Natural killer cell (primary cell): ENCODE measurements around the gene CARD8. TPM values are rescaled to one million over a fixed set of nuclear protein-coding genes. Genes with fewer than 3 reads are reported as not detected.

Experiments
- ATAC-seq, 3 donors: fragments of 150-1000 bp in 2 of 3; fragments of 200-7000 bp in 1 of 3; cut with Tn5 transposase; 1 replicate in 1 of 3; 2 replicates in 2 of 3; pipeline ENCODE4 v1.10.0; 2021; ENCODE audit warnings: mild to moderate bottlenecking in 2 of 3, moderate library complexity in 2 of 3
- DNase-seq, 2 donors: peaks; one replicate each; pipeline versions ENCODE4 v3.0.0 to v3.0.0-alpha.2; 2013 to 2021; ENCODE audit warnings: mixed read lengths in 1 of 2
- H3K27ac ChIP-seq: one replicate; pipeline ENCODE4 v1.5.1; 2013; ENCODE audit warnings: mild to moderate bottlenecking, low read length
- H3K27me3 ChIP-seq: one replicate; pipeline ENCODE4 v1.6.1; 2013; ENCODE audit warnings: low read length; ENCODE audit not compliant: control insufficient read depth, insufficient read depth
- H3K36me3 ChIP-seq: one replicate; pipeline ENCODE4 v1.6.1; 2013; ENCODE audit warnings: low read length; ENCODE audit not compliant: control insufficient read depth, insufficient read depth
- H3K4me1 ChIP-seq: one replicate; pipeline ENCODE4 v1.6.1; 2013; ENCODE audit warnings: low read length; ENCODE audit not compliant: control insufficient read depth, insufficient read depth
- H3K4me3 ChIP-seq: one replicate; pipeline ENCODE4 v1.5.1; 2013; ENCODE audit warnings: low read length
- H3K9me3 ChIP-seq: one replicate; pipeline ENCODE4 v1.6.1; 2013; ENCODE audit warnings: low read length; ENCODE audit not compliant: control insufficient read depth, insufficient read depth
- H3K27ac Mint-ChIP-seq, 2 donors: one replicate each; pipeline ENCODE4 v1.8.0; 2022; ENCODE audit warnings: mild to moderate bottlenecking in 2 of 2, mixed read lengths in 2 of 2, moderate library complexity in 1 of 2
- H3K27me3 Mint-ChIP-seq, 2 donors: one replicate each; pipeline ENCODE4 v1.8.0; 2022; ENCODE audit warnings: low read depth in 2 of 2, mixed read lengths in 2 of 2
- H3K36me3 Mint-ChIP-seq: one replicate; pipeline ENCODE4 v1.8.0; 2022; ENCODE audit warnings: mixed read lengths
- H3K4me1 Mint-ChIP-seq, 2 donors: one replicate each; pipeline ENCODE4 v1.8.0; 2022; ENCODE audit warnings: mixed read lengths in 2 of 2
- H3K4me3 Mint-ChIP-seq: one replicate; pipeline ENCODE4 v1.8.0; 2022; ENCODE audit warnings: mild to moderate bottlenecking, moderate library complexity, mixed read lengths
- H3K9me3 Mint-ChIP-seq, 2 donors: one replicate each; pipeline ENCODE4 v1.8.0; 2022; ENCODE audit warnings: mixed read lengths in 2 of 2
- WGBS: methylation state at CpG from one replicate; pipeline ENCODE4 v1.1.7; 2013; ENCODE audit warnings: missing lambda C conversion rate; ENCODE audit not compliant: insufficient coverage; 5-methylcytosine and 5-hydroxymethylcytosine counted together
- intact Hi-C: fragments of 100-400 bp; cut with micrococcal nuclease; formaldehyde crosslinking; loops from one replicate; pipeline ENCODE4 v1.14.2; 2022
- total RNA-seq, 4 donors: library from RNA; stranded (reverse); fragments of 120-200 nt in 1 of 4; gene quantifications; one replicate each; pipeline versions ENCODE4 v1.2.3 to v1.2.4, GENCODE V29; 2013 to 2022
- TF ChIP-seq, protein P1 (sequence below): fragments of 200-600 bp; IDR thresholded peaks from one replicate; pipeline ENCODE4 v1.8.0; 2022; ENCODE audit warnings: antibody characterized with exemption

The CARD8 gene
- total RNA-seq, 3 donors from 2014 or later (not counting 1 experiment from before 2014, with no cell fraction given): 147 to 216 (median 154) TPM

DNA sequence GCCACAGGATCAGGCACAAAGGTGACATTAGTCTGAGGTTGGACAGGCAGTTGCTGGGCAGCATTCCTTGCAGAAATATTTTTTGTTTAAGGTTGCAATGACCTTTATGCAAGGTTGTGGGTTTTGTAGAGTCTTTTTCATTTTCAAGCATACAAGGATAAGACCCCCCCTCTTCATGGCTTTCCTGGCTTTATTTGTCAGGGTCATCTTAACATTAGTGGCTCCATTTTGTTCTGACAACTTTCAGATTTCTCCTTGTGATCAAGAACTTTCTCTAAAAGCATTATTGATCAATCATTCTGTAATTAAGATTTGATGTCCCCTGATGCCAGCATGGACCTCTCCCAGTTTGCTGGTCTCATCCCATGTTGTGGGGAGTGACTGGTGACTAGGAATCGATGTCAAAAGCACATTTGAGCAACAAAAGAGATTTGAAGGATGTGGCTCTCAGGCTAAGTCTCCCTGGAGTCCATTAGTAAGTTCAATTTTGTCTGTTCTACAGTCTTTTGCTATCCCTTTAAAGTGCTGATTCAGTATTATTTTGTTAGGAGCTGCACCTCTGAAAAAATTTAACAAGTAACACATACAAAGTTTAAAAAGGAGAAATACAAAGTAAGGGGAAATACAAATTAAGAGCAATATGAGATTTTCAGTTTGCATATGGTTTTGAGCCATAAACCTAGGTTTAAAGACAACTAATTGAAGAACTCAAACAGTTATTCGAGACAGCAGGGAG, 5.3 kb downstream of the CARD8 start:
- no peaks in the 10 kb centered on the region for H3K27me3 ChIP-seq
- peaks cover 54% of the 10 kb centered on the region for H3K4me1 ChIP-seq
- no peaks in the 10 kb centered on the region for H3K27me3 Mint-ChIP-seq
- H3K4me3 ChIP-seq: no peak overlapping the region
- H3K4me1 Mint-ChIP-seq: peaks cover 67 to 71% of the 10 kb centered on the region in 2 donors
- ATAC-seq: no peak
- peak overlapping the region; percentile 95 to 99 for H3K27ac Mint-ChIP-seq
- no peaks in the 10 kb centered on the region for H3K9me3 Mint-ChIP-seq
- TF ChIP-seq, protein P1, sequence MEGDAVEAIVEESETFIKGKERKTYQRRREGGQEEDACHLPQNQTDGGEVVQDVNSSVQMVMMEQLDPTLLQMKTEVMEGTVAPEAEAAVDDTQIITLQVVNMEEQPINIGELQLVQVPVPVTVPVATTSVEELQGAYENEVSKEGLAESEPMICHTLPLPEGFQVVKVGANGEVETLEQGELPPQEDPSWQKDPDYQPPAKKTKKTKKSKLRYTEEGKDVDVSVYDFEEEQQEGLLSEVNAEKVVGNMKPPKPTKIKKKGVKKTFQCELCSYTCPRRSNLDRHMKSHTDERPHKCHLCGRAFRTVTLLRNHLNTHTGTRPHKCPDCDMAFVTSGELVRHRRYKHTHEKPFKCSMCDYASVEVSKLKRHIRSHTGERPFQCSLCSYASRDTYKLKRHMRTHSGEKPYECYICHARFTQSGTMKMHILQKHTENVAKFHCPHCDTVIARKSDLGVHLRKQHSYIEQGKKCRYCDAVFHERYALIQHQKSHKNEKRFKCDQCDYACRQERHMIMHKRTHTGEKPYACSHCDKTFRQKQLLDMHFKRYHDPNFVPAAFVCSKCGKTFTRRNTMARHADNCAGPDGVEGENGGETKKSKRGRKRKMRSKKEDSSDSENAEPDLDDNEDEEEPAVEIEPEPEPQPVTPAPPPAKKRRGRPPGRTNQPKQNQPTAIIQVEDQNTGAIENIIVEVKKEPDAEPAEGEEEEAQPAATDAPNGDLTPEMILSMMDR: no peak
- peaks cover 6% of the 10 kb centered on the region for H3K36me3 Mint-ChIP-seq
- intact Hi-C loops: no loop called here
- no peaks in the 10 kb centered on the region for H3K9me3 ChIP-seq
- peak overlapping the region; percentile 99 for H3K27ac ChIP-seq
- no peak for DNase-seq
- H3K36me3 ChIP-seq: peaks cover 19% of the 10 kb centered on the region
- 59% methylated on average over 2 of the region's 2 CpGs for WGBS
- peak overlapping the region; percentile 49 for H3K4me3 Mint-ChIP-seq

DNA sequence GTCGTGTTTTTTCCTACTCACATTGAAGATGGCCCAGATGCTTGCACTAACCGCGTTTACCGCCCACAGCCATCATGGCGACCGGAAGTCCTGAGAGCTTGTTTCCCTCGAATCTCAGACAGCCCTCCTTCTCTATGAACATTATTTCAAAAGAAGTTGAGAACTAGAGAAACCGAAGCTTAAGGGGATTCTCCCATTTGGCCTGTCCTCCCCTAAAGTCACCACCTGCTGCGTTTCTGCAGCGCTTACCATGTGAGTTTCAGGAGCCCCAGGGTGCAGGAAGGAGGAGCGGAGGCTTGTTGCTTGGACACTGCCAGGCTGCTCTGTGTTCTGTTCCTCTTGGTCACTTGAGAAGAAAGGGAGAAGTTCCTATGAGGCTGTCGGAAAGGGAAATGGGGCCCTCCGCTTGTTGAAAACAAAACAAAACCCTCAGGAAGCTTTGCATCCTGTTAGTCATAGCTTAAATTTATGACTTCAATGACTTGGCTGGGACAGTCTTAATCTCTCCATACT, 6.2 kb downstream of the CARD8 start:
- H3K4me1 Mint-ChIP-seq: peaks cover 63 to 71% of the 10 kb centered on the region in 2 donors
- TF ChIP-seq, protein P1: no peak
- no peaks in the 10 kb centered on the region for H3K27me3 ChIP-seq
- peak overlapping the region; percentile 99 for H3K27ac ChIP-seq
- H3K4me1 ChIP-seq: peaks cover 51% of the 10 kb centered on the region
- H3K9me3 ChIP-seq: no peaks in the 10 kb centered on the region
- H3K27ac Mint-ChIP-seq: peak overlapping the region; percentile 95 to 99
- H3K4me3 Mint-ChIP-seq: peak overlapping the region; percentile 91
- peaks cover 6% of the 10 kb centered on the region for H3K36me3 Mint-ChIP-seq
- H3K4me3 ChIP-seq: peak overlapping the region; percentile 63
- ATAC-seq: peak; percentile 77 to 84 (median 82)
- peaks cover 19% of the 10 kb centered on the region for H3K36me3 ChIP-seq
- no peaks in the 10 kb centered on the region for H3K27me3 Mint-ChIP-seq
- intact Hi-C loops: loop anchor here (1.0 kb wide), 1 partner anchor 10 kb away; no protein-coding TSS in a partner anchor
- DNase-seq: peak; percentile 61 to 89
- no peaks in the 10 kb centered on the region for H3K9me3 Mint-ChIP-seq
- WGBS: 2% methylated on average over 13 of the region's 13 CpGs

DNA sequence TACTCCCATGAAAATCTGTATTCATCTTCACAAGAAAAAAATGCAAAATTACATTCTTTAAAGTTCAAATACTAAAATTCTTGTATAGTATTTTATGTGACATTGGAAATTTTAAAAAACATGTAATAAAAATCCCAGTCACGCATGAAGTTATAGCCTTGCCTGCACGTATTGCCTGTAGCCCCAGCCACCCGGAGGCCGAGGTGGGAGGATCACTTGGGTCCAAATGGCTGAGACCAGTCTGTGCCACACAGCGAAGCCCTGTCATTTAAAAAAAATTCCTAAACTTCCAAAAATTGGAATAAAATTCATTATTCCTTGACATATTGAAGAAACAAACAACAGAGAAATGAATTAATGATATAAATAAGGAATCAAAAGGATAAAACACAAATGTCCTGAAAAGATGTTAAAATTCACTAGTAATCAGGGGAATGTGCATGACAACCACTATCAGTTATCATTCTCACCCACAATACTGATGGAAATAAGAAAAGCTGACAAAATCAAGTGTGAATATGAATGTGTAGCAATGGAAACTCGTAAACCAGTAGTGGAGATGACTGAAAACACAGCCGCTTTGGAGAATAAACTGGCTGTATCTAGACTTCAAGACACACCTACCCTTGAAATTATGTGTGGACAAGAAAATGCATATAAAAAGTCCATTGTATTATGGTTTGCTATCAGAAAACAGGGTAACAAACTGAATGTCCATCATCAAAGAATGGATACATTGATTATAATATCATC, 7.5 kb downstream of the CARD8 start:
- H3K27ac Mint-ChIP-seq: peak overlapping the region; percentile 95 to 99
- WGBS: 64% methylated on average over 4 of the region's 7 CpGs

More for the DNA sequence above, 7.5 kb downstream of the CARD8 start:
- no peaks in the 10 kb centered on the region for H3K9me3 ChIP-seq
- H3K4me1 Mint-ChIP-seq: peaks cover 58 to 64% of the 10 kb centered on the region in 2 donors
- intact Hi-C loops: no loop called here
- H3K9me3 Mint-ChIP-seq: no peaks in the 10 kb centered on the region
- H3K36me3 ChIP-seq: peaks cover 18% of the 10 kb centered on the region
- peak overlapping the region; percentile 63 for H3K4me3 ChIP-seq
- DNase-seq (peak in 1 of 2 donors; percentile 37), ATAC-seq (no peak)
- H3K4me3 Mint-ChIP-seq: peak overlapping the region; percentile 91
- H3K27ac ChIP-seq: peak overlapping the region; percentile 99
- no peaks in the 10 kb centered on the region for H3K27me3 ChIP-seq
- no peaks in the 10 kb centered on the region for H3K27me3 Mint-ChIP-seq
- H3K4me1 ChIP-seq: peaks cover 51% of the 10 kb centered on the region
- H3K36me3 Mint-ChIP-seq: peaks cover 6% of the 10 kb centered on the region
- TF ChIP-seq, protein P1: no peak
